K562 (cell line): Measurements from ENCODE around the gene COPS6. TPM values are rescaled to one million over a fixed set of nuclear protein-coding genes. Genes with fewer than 3 reads are reported as not detected.

Experiments used
- CBX3 ChIP-seq, 2 experiments: IDR thresholded peaks; 1 replicate in 1 of 2; 2 replicates in 1 of 2; pipeline ENCODE4 v1.6.1; 2012; ENCODE audit warnings: inconsistent platforms in 2 of 2, low read length in 2 of 2, borderline replicate concordance in 1 of 2, control low read depth in 1 of 2
- ERF ChIP-seq: fragments of 450-650 bp; formaldehyde crosslinking; IDR thresholded peaks from 2 replicates; pipeline ENCODE4 v1.4.0; 2020; ENCODE audit warnings: mild to moderate bottlenecking, mixed read lengths
- FOSL1 ChIP-seq: fragments of 200-800 bp; sonication (Bioruptor generic); conservative IDR thresholded peaks from 2 replicates; pipeline ENCODE4 v1.6.1; 2016; ENCODE audit warnings: missing genetic modification characterization, missing compliant biosample characterization
- HNRNPLL ChIP-seq: fragments of 200-400 bp; formaldehyde crosslinking; IDR thresholded peaks from 2 replicates; pipeline ENCODE4 v1.6.1; 2017; ENCODE audit warnings: low read length, low read depth, mild to moderate bottlenecking; ENCODE audit not compliant: poor library complexity, severe bottlenecking
- KAT7 ChIP-seq: sonication (generic); formaldehyde crosslinking; IDR thresholded peaks from 2 replicates; pipeline ENCODE4 v1.8.0; 2022; ENCODE audit warnings: missing genetic modification reagents, mild to moderate bottlenecking, borderline replicate concordance
- KDM2B ChIP-seq: fragments of 250-450 bp; sonication (Bioruptor Pico); IDR thresholded peaks from 2 replicates; pipeline ENCODE4 v1.8.0; 2021; ENCODE audit warnings: mild to moderate bottlenecking, moderate library complexity
- KHSRP ChIP-seq: fragments of 450-650 bp; IDR thresholded peaks from 2 replicates; pipeline ENCODE4 v1.6.1; 2017
- KLF10 ChIP-seq: fragments of 250-450 bp; sonication (Bioruptor Pico); IDR thresholded peaks from 2 replicates; pipeline ENCODE4 v1.6.1; 2021; ENCODE audit warnings: matching md5 sums
- MXD1 ChIP-seq: fragments of 250-450 bp; sonication (Bioruptor Pico); IDR thresholded peaks from 2 replicates; pipeline ENCODE4 v1.8.0; 2021; ENCODE audit warnings: borderline replicate concordance, mild to moderate bottlenecking, moderate library complexity; ENCODE audit not compliant: poor library complexity, severe bottlenecking
- NCOA1 ChIP-seq: fragments of 450-650 bp; IDR thresholded peaks from 2 replicates; pipeline ENCODE4 v1.6.1; 2016; ENCODE audit warnings: low read depth
- NEUROD1 ChIP-seq: fragments of 150-350 bp; IDR thresholded peaks from 2 replicates; pipeline ENCODE4 v1.6.1; 2014; ENCODE audit warnings: borderline replicate concordance, low read length, low read depth; ENCODE audit not compliant: partially characterized antibody
- POLR2AphosphoS5 ChIP-seq: IDR thresholded peaks from 2 replicates; pipeline ENCODE4 v1.6.1; 2011; ENCODE audit warnings: mild to moderate bottlenecking, low read depth, low read length, moderate library complexity; ENCODE audit not compliant: control insufficient read depth, insufficient read depth
- POLR2G ChIP-seq: fragments of 200-400 bp; formaldehyde crosslinking; IDR thresholded peaks from 2 replicates; pipeline ENCODE4 v1.6.1; 2017; ENCODE audit warnings: low read depth, mild to moderate bottlenecking, antibody characterized with exemption, low read length, moderate library complexity
- SREBF2 ChIP-seq: sonication (generic); formaldehyde crosslinking; IDR thresholded peaks from 2 replicates; pipeline ENCODE4 v1.4.0; 2020; ENCODE audit warnings: mild to moderate bottlenecking, missing genetic modification reagents
- ZBTB43 ChIP-seq: sonication (generic); formaldehyde crosslinking; IDR thresholded peaks from 2 replicates; pipeline ENCODE4 v1.8.0; 2023; ENCODE audit warnings: mild to moderate bottlenecking, missing genetic modification reagents
- ZBTB7A ChIP-seq: IDR thresholded peaks from 2 replicates; pipeline ENCODE4 v1.6.1; 2011; ENCODE audit warnings: low read depth, mild to moderate bottlenecking, low read length, moderate library complexity, borderline replicate concordance; ENCODE audit not compliant: control insufficient read depth
- ZHX1 ChIP-seq: fragments of 150-350 bp; conservative IDR thresholded peaks from 2 replicates; pipeline ENCODE4 v1.6.1; 2014; ENCODE audit warnings: low read length
- ZNF165 ChIP-seq: fragments of 250-450 bp; sonication (Bioruptor Pico); IDR thresholded peaks from 2 replicates; pipeline ENCODE4 v1.4.0; 2020; ENCODE audit warnings: borderline replicate concordance
- ZNF263 ChIP-seq: sonication (generic); formaldehyde crosslinking; IDR thresholded peaks from 2 replicates; pipeline ENCODE4 v1.8.0; 2022; ENCODE audit warnings: mild to moderate bottlenecking, missing genetic modification reagents, borderline replicate concordance
- ZNF408 ChIP-seq: fragments of 250-450 bp; sonication (Bioruptor Pico); IDR thresholded peaks from 2 replicates; pipeline ENCODE4 v1.4.0; 2020; ENCODE audit warnings: low read depth, mild to moderate bottlenecking, moderate library complexity
- ZNF41 ChIP-seq: fragments of 250-450 bp; sonication (Bioruptor Pico); conservative IDR thresholded peaks from 2 replicates; pipeline ENCODE4 v1.4.0; 2020; ENCODE audit warnings: mild to moderate bottlenecking
- ZNF589 ChIP-seq: fragments of 200-800 bp; sonication (Bioruptor generic); IDR thresholded peaks from 2 replicates; pipeline ENCODE4 v1.6.1; 2016; ENCODE audit warnings: low read depth, missing genetic modification characterization, missing compliant biosample characterization
- ZNF780A ChIP-seq: fragments of 250-450 bp; sonication (Bioruptor Pico); IDR thresholded peaks from 2 replicates; pipeline ENCODE4 v1.5.0; 2021; ENCODE audit warnings: mild to moderate bottlenecking
- polyA plus RNA-seq, 8 experiments: library from polyadenylated mRNA; depleted of rRNA in 4 of 8; stranded (reverse) in 5 of 8; unstranded in 3 of 8; fragments of >200 nt; fragmentation: Nextera tagmentation in 2 of 8; fragmentation: Illumina TruSeq in 1 of 8; extraction: Ambion mirVana in 2 of 8; extraction: Trizol in 1 of 8; gene quantifications; 2 replicates each; pipeline versions ENCODE4 v1.2.1 to v1.2.3, GENCODE V29; 2011 to 2014; ENCODE audit warnings: inconsistent platforms in 1 of 8, missing spikeins in 1 of 8
- total RNA-seq, 7 experiments: library from RNA; depleted of rRNA in 6 of 7; stranded (reverse); fragments of >200 nt in 6 of 7; fragmentation: Illumina TruSeq in 2 of 7; extraction: Trizol in 2 of 7; gene quantifications; 2 replicates each; pipeline versions ENCODE4 v1.2.1 to v1.2.3, GENCODE V29; 2011 to 2021; ENCODE audit warnings: low replicate concordance in 1 of 7

The COPS6 gene
- total and polyA plus RNA-seq, 9 of the 15 experiments (the other 6 are each of a cell fraction or from before 2014, with no cell fraction given) = 63.0 to 331 (median 168) TPM

- TF ChIP-seq ZHX1 (peak; percentile 55; the same call in 1 of the 2 replicates), POLR2G (peak; percentile 99), POLR2AphosphoS5 (peak; percentile 73), ZNF41 (CRISPR knock-in tag) (0 out of 2 replicates have a peak, but pooled peaks have one; percentile 13), ZNF589 (CRISPR knock-in tag) (peak; percentile 84), ZBTB43 (peak; percentile 92), KLF10 (CRISPR knock-in tag) (no peak), ZBTB7A (peak; percentile 52; the same call in 1 of the 2 replicates), KHSRP (no peak), NCOA1 (no peak; the same call in 1 of the 2 replicates), MXD1 (CRISPR knock-in tag) (peak; percentile 41), ZNF165 (peak; percentile 45; the same call in 1 of the 2 replicates), HNRNPLL (peak; percentile 39), FOSL1 (tag) (peak; percentile 39; the same call in 1 of the 2 replicates), KAT7 (CRISPR knock-in tag) (peak; percentile 99), ZNF408 (CRISPR knock-in tag) (no peak), ZNF263 (CRISPR knock-in tag) (peak; percentile 84), ZNF780A (CRISPR knock-in tag) (no peak), ERF (peak; percentile 75; the same call in 1 of the 2 replicates), NEUROD1 (peak; percentile 73), SREBF2 (CRISPR knock-in tag) (no peak), CBX3 (IDR thresholded peaks at IDR 0.05; ENCODE audit: borderline replicate concordance in 1 of 2, low read length in 2 of 2) (peak in 1 of 2 experiments; percentile 56; a peak in 2 of 3 replicates), KDM2B (CRISPR knock-in tag) (peak; percentile 84; the same call in 1 of the 2 replicates)
These were observed at the start of gene COPS6 (continued) for GRCh38 chr7:100088621-100089457.
